GM19438 (cell line): ENCODE measurements around the gene TYR.
"Not testable (repeated sequence)": the region's sequence is repeated elsewhere in the genome, so short reads cannot be mapped to it uniquely, and the experiment has no call there.

Experiments used
- ATAC-seq: cut with Tn5 transposase; IDR thresholded peaks from one replicate; pipeline ENCODE4 v1.9.1; 2021; ENCODE audit warnings: low read depth; ENCODE audit not compliant: unreplicated experiment

Gene TYR

DNA sequence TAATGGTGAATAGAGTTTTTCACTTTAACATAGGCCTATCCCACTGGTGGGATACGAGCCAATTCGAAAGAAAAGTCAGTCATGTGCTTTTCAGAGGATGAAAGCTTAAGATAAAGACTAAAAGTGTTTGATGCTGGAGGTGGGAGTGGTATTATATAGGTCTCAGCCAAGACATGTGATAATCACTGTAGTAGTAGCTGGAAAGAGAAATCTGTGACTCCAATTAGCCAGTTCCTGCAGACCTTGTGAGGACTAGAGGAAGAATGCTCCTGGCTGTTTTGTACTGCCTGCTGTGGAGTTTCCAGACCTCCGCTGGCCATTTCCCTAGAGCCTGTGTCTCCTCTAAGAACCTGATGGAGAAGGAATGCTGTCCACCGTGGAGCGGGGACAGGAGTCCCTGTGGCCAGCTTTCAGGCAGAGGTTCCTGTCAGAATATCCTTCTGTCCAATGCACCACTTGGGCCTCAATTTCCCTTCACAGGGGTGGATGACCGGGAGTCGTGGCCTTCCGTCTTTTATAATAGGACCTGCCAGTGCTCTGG, at the start of gene TYR:
Gene TYR (plus strand): TSS at position 185 of the 541 bp plus-strand sequence. CDS start 79 bp downstream, at position 264.
- ATAC-seq, result no peak

DNA sequence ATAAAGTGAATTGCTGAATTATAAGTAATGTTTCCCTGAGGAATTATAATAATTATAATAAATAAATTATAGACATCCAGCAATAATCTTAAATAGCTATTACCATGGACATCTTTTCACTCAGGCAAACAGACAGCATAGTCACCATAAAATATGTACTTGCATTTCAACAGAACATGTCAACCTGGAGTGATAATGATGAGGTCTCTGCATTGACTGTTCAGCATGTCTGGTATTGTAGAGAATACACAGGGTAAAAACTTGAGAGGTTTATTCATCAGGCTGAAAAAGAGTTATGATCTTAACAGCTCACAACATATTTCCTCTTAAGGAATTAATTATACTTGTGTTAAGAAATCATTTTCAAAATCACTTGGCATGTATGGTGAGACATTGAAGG, 41.1 kb upstream of the TYR start:
- no peak for ATAC-seq

DNA sequence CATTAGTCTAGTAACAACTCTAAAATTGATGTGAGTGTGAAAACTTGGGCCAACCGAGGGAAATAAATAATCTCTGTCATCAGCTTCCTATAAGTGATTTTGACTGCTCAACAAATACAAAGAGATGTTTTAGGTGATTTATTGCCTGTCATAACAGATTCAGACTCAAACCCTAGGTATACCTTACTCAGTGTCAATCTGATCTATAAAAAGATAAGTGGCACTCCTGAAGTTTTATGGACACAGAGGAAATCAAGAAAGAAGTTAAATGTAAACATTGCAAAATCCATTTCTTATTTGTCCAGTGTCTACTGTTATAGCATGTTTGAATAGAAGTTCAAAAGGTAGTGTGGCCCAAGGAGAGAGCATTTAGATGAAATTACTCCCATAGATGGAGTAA, 30.4 kb upstream of the TYR start:
- ATAC-seq, result no peak

DNA sequence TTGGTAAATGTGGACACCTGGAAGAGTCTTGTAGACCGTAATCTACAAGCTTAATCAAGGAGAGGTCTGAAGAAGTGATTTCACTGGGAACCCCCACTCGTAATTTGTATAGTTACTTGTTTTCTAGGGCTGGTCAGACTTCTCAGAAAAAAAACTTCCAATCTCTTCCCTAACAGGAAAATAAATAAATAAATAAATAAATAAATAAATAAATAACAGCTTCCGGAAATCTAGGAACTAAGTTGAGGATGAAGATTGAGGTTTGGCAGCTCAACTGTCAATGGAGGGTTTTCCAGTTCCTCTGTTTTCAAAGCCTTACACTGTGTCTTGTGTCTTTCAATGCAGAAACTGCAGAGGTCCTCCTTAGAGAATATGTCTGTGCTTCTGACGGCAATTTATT, 17.7 kb upstream of the TYR start:
- ATAC-seq, result no peak

DNA sequence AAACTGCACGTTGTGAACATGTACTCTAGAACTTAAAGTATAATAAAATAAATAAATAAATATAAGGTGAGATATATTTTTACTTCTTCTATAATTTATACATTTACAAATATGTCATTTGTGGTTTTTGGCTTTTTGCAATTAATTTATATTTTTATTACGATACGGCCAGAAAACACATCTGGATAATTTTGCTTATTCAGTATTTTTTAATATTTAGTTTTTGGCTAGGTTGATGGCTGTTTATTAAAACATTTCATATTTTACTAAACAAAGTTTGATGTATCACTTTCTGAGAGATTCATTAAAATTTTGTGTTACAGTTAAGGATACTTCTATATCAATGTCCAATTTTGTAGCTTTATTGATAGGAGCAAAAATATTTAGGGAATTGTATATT, 15.7 kb upstream of the TYR start:
- ATAC-seq, result no peak

DNA sequence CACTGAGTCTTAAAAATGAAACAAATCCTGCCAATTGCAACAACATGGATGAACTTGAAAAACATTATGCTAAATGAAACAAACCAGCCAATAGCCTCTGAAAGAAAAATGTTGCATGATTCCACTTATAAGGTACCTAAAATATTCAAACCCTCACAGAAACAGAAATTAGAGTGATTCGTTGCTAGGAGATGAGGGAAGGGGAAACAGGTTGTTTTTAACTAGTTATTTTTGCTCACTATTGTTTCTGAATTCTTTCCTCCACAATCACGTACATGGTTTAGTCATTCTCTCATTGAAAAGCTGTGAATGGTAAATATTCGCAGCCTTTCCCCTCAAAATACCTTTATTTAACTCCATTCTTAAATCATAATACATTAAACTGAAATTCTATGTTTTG, 14.0 kb upstream of the TYR start:
- no peak for ATAC-seq

DNA sequence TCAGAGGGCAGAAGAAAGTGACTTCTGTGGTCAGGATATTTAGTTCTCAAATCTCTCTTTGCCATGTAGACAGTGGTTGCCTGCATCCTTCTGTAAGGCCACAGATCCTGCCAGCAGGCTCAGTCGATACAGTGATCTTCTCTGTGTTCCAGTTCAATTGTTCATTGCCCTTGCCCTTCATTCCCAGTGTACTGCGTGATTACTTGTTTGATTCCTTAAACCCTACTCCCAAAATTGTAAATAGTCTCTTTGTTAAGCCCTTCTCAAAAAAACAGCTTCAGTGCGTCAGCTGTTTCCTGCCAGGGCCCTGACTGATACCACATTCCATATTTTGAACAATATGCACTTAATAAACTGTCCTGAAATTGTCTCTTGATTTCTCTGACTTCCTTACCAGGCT, 9.3 kb upstream of the TYR start:
- ATAC-seq, result no peak

DNA sequence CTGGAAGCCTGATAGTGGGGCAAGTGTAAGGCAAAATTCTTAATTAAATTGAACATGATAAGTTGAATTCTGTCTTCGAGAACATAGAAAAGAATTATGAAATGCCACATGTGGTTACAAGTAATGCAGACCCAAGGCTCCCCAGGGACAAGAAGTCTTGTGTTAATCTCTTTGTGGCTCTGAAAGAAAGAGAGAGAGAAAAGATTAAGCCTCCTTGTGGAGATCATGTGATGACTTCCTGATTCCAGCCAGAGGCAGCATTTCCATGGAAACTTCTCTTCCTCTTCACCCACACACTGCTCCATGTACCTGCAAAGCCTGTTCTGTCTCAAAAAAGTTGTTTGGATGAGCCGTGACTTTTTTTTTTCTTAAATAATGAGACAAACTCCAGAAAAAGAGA, 1.9 kb upstream of the TYR start:
- no peak for ATAC-seq

DNA sequence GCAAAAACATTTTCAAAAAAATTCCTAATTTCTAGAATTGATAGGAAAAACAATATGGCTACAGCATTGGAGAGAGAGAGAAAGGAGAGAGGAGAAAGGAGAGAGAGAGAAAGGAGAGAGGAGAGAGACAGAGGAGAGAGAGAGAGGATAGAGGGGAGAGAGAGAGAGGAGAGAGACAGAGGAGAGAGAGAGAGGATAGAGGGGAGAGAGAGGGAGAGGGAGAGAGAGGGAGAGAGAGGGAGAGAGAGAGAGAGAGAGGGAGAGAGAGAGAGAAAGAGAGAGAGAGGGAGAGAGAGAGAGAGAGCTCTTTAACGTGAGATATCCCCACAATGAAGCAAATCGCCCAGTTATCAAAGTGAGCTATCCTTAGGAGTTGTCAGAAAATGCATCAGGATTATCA, 737 bp upstream of the TYR start:
- no peak for ATAC-seq

DNA sequence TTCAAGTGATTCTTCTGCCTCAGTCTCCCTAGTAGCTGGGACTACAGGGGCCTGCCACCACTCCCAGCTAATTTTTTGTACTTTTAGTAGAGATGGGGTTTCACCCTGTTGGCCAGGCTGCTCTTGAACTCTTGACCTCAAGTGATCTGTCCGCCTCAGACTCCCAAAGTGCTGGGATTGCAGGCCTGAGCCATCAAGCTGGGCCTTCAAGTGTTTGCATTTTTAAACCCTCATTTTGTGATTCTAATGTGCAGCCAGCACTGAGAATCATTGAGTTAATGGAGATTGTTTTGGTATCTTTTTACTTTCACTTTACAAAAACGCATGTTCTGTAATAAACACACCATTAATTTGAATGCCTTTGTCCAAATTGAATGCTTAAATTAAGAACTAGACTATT, 3.4 kb downstream of the TYR start:
- no peak for ATAC-seq

DNA sequence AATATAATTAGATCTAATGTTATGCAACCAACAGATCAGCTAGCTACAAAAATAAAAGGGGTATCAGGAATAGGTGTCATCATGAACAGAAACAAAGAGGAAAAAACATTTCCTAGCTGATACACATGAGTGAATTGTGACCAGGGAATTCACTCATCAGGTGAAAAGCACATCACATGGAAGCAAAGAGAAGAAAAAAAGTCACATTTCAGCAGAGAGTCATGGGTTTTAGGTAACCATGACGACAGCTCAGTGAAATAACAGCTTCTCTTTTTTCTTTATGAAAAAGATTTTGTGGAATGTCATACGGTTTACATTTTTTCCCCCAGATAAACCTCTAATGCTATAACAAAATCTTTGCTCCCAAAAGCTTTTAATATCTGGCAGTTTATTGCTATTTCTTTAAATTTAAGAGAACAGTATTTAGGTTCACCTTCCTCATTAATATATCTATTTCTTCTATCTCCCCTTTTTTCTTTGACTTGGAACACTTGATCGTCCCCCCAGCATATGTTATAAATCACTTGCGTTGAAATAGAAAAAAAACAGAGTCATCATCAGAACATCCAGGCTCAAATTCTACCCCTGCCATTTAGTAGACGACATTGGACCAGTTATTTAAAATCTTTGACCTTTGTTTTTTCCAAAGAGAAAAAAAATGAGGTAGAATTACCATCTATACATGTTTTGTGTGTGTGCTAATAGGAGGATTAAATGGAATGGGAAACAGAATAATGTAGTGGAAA, 5.3 kb downstream of the TYR start:
- no peak for ATAC-seq

DNA sequence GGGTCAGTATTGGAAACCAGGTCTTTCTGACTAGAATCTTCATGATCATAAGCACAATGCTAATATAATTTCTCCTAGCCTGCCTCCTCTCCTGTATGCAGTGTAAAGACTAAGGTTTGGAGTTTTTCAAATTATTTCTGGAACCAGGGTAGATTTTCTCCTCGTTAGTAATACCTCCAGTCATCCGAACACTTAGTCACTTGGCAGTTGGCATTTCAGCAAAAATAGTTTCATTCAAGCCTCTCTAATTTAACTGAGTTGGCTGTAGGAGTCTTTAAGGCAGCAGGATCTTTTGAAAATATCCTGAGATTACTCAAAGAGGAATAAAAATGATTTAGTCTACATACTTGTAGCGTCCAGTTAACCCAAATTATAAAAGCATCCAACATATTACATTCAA, 6.3 kb downstream of the TYR start:
- no peak for ATAC-seq

DNA sequence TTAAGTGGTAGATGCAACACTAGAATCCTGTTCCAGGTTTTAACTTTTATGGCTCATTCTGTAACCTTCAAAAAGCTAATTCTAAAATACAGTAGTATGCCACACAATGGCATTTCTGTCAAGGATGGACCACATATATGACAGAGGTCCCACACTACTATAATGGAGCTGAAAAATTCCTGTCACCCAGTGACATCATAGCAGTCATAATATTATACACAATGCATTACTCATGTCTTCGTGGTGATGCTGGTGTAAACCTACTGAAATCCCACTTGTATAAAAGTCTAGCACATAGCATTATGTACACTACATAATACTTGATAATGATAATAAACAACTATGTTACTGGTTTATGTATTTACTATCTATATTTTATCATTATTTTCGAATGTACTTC, 12.1 kb downstream of the TYR start:
- ATAC-seq, result no peak

DNA sequence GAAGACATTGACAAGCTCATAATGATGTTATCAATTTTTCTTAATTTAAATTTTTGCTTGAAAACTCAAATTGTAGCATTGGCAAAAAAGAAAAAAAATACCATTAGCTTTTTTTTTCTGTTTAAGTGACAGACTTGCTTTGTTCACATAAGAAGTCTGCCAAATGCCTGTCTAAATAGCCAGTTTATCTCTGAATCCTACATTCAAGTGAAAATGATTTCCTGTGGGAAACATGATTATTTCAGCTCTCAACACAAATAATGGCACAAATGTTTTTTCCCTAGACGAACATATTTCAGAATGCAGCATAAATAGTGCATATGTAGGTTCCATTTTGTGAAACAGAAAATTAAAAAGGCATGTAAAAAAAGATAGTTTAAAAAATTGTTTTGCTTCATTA, 23.5 kb downstream of the TYR start:
- no peak for ATAC-seq

DNA sequence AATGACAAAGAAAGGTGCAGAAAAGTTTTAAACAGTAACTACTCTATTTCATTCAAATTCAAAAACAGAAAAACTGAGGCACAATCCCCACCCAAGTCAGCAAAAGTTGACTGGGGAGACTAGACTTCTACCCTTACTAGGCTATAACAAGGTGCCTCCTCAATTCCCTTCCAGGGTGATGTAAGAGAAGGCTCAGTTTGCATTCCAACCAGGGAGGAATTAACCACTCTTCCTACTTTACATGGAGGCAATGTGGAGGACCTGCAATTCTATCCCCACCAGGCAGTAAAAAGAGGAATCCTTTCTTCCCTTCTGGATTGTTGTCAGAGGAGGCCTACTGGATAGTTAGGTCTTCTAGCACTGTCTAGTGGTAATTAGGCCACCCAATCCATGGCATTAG, 26.1 kb downstream of the TYR start:
- no peak for ATAC-seq

DNA sequence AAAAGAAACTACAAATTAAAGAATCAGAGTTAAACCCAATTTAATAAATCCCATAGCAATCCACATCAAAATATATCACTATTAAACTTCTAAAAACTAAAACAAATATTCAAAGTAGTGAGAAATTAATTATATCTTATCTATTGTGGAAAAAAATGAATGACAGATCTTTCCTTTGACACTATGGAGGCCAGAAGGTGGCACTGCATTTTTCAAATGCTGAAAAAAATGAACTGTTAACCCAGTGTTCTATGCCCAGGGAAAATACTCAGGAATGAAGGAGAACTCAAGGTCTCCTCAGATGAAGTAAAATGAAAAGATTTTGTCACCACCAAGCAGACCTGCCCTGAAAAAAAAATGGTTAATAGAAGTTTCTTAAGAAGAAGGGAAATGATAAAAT, 27.7 kb downstream of the TYR start:
- ATAC-seq, result no peak

DNA sequence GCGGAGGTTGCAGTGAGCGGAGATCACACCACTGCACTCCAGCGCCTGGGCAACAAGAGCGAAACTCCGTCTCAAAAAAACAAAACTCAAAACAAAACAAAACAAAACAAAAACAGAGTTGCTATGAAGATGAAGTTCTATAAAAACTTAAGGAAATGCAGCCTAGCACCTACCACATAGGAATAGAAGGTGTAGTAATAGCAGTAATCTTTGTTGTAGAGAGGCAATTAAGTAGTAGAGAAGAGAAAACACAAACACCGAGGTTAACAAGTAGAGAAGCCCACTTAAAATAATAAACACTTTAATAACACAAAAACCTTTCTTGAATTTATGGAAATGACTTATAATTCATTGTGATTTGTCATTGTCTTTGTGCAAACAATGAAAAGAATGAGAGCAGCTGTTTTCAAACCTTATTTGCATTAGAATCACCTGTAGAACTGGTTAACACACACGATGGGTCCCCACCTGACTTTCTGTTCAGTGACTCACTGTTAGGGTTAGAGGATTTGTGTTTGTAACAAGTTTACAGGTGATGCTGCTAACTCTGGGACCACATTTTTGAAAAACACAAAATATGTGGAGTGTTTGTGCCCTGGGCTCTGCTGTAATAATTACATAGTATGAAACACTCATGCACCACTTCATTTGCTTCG, 43.1 kb downstream of the TYR start:
- ATAC-seq, result no peak

DNA sequence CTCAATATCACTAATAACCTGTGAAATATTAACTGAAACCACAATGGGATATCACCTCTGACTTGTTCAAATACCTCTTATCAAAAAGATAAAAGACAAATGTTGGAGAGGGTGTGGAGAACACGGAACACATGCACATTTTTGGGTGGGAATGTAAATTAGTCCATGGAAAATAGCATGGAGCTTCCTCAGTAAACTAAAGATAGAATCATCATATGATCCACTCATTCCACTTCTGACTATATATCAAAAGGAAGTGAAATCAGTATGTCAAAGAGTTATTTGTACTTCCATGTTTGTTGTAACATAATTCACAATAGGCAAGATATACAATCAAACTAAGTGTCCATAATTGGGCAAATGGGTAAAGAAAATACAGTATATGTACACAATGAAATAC, 57.4 kb downstream of the TYR start:
- ATAC-seq, result no peak

DNA sequence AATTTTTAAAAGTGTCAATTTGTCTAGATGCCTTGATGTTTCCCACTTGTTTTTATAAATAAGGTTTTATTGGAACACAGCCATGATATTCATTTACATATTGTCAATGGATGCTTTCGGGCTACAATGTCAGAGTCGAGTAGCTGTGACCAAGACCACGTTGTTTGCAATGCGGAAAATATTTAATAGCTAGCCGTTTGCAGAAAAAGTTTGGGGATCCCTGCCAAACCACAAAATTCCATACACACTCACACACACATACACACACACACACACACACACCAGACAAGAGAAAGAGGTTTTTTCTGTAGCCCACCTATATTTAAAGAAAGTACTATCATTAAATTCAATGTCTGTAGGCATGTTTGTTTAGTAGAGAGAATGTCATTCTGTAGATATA, 58.3 kb downstream of the TYR start:
- ATAC-seq, result no peak

DNA sequence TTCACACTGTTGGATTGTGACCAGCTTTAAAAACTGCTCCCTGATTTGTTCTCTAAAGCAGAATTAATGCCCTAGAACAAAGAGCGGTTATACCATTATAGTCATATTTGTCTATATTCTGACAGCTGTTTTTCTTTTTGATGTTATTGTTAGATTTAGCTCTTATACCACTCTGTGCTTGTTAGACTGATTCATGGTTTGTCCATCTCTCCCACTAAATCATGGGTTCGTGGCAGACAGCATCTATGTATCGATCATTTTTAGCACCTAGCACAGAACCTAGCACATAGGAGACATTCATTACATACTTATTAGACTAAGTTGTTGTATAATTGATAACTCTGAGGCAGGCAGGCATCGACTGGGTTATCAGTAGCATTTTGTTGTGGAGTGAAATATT, 69.3 kb downstream of the TYR start:
- not testable (repeated sequence) for ATAC-seq

DNA sequence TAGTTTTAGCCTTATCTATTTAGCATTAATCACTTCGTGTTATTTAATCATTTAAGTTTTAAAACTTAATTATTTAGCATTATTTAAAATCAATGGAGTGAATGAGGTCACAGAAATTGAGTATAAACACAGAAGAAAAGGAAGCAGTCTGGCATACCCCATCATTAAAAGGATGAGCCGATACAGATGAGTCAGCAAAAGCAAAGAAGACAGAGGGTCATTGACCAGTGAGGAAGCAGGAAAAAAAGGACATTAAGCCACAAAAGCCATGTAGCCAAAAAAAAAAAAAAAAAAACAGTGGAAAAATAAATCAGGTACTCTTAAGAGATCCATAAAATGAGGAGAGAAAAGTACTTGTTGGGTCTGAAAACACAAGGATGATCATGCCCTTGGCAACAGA, 71.5 kb downstream of the TYR start:
- ATAC-seq, result no peak

DNA sequence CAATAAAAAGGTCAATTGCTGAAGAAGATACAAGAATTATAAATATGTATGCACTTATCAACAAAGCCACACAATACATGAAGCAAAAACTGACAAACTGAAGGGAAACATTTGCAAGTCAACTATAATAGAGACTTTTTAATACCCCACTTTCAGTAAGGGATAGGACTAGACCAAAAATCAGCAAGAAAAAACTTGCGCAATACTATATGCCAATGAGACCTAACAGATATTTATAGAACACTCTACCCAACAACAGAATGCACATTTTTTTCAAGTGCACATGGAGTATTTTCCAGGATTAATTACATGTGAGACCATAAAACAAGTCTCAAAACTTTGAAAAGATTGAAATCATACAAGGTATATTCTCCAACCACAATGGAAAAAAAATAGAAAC, 83.8 kb downstream of the TYR start:
- not testable (repeated sequence) for ATAC-seq
